Subcutaneous adipose tissue (tissue), 4 donors: ENCODE results near the gene MARCKSL1. TPM values are rescaled to one million over a fixed set of nuclear protein-coding genes. Genes with fewer than 3 reads are reported as not detected.

Experiments
- CTCF ChIP-seq: fragments of 450-650 bp; IDR thresholded peaks from one replicate; pipeline ENCODE4 v1.5.1; 2016; ENCODE audit warnings: low read depth, mild to moderate bottlenecking, control low read depth, antibody characterized with exemption, moderate library complexity
- total RNA-seq, 4 donors: library from RNA; depleted of rRNA; stranded (reverse); fragments of >200 nt; gene quantifications; one replicate each; pipeline ENCODE4 v1.1.0, GENCODE V29; 2016

Gene MARCKSL1
- total RNA-seq, 4 donors from 2014 or later = 4.2 to 10.3 (median 7.4) TPM

- no peak for TF ChIP-seq CTCF
Measured at GRCh38 chr1:32352239-32352745, 16.3 kb upstream of the MARCKSL1 start.

- TF ChIP-seq CTCF = no peak
Measured at GRCh38 chr1:32351399-32352238, 15.6 kb upstream of the MARCKSL1 start.

- TF ChIP-seq CTCF = no peak
Measured at GRCh38 chr1:32350785-32351398, 14.9 kb upstream of the MARCKSL1 start.

GRCh38 chr1:32349211-32349708 is 13.2 kb upstream of the MARCKSL1 start:
- TF ChIP-seq CTCF = no peak

GRCh38 chr1:32346532-32347157 is 10.6 kb upstream of the MARCKSL1 start:
- no peak for TF ChIP-seq CTCF

- TF ChIP-seq CTCF = no peak
Measured at GRCh38 chr1:32345289-32345827, 9.3 kb upstream of the MARCKSL1 start.
